GM19328 (cell line): ENCODE results near the gene RPAP2.
"Not testable (repeated sequence)": the region's sequence is repeated elsewhere in the genome, so short reads cannot be mapped to it uniquely, and the experiment has no call there.

Experiments used
- ATAC-seq: cut with Tn5 transposase; IDR thresholded peaks from one replicate; pipeline ENCODE4 v1.9.1; 2021; ENCODE audit warnings: mild to moderate bottlenecking, moderate library complexity; ENCODE audit not compliant: unreplicated experiment

RPAP2 gene

DNA sequence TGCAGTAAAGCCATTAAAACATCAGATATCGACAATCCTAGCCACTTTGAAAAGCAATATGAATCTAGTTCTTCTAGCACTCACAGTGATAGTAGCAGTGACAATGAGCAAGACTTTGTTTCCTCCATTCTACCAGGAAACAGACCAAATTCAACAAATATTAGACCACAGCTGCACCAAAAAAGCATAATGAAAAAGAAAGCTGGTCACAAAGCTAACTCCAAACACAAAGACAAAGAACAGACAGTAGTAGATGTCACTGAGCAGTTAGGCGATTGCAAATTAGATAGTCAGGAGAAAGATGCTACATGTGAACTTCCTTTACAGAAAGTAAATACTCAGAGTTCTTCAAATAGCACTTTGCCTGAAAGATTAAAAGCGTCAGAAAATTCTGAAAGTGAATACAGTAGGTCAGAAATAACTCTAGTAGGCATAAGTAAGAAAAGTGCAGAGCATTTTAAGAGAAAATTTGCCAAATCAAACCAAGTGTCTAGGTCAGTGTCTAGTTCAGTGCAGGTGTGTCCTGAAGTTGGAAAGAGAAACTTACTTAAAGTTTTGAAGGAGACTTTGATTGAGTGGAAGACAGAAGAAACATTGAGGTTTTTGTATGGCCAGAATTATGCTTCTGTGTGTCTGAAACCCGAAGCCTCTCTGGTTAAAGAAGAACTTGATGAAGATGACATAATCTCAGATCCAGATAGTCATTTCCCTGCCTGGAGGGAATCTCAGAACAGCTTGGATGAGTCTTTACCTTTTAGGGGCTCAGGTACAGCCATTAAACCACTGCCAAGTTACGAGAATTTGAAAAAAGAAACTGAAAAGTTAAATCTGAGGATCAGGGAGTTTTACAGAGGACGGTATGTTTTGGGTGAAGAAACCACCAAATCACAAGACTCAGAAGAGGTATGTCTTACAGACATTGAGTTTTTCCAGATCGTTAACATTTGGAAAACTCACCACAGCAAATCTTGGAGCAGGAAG lies 24.9 kb downstream of the RPAP2 start:
- ATAC-seq = no peak

- no peak for ATAC-seq
Measured at GRCh38 chr1:92324784-92325183, 25.9 kb downstream of the RPAP2 start.

GRCh38 chr1:92326681-92327080 lies 27.8 kb downstream of the RPAP2 start:
- no peak for ATAC-seq

- no peak for ATAC-seq
Measured at GRCh38 chr1:92327794-92328193, 28.9 kb downstream of the RPAP2 start.

DNA sequence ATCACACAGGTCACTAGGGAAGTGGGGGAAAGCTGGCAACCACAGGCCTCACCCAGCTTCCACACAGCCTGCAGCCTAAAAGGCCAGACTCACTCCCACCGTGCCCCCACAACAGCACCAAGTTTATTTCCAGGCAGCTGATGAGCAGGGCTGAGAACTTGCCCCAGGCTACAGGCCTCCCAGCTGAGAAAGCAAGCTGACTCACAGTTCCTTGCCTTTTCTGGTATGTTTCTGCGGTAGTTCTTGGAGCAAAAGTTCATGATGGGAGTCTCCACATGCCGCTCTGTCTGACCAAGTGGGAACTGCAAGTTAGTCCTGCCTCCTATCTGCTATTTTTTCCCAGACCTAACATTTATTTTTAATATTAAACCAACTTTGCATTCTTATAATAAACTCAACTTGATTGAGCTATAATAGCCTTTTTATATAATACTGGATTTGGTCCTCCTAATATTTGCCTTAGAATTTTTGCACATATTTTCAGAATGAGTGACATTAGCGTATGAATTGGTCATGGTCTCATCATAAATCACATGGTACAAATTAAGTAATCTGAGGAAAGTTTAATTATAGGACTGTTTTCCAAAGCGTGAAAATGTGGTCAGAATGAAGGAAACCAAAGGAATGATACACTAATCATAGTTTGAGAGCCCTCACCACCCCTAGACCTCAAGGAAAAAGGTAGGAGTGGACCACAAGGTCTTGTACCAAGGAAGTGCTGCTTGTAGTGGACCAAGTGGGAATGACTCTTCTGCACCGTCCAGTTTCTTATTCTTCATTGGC lies 30.7 kb downstream of the RPAP2 start:
- ATAC-seq = no peak

DNA sequence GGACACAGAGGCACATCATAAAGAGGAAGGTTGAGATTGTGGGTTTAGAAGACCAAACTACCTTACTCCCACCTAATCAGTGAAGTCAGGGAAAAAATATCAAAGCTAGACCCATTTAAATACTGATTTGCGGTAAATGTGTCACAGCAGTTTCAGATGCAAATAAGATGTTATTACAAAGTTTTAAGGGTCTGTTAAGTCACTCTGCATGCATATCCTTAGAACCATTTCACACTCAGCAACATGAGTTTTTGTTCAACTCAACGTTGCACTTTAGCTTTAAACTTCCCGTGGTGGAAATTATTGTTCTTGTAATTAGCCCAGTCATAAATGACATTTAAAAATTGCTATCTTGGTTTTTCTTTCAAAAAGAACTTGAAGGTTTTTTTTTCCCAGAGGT lies 34.8 kb downstream of the RPAP2 start:
- ATAC-seq = no peak

DNA sequence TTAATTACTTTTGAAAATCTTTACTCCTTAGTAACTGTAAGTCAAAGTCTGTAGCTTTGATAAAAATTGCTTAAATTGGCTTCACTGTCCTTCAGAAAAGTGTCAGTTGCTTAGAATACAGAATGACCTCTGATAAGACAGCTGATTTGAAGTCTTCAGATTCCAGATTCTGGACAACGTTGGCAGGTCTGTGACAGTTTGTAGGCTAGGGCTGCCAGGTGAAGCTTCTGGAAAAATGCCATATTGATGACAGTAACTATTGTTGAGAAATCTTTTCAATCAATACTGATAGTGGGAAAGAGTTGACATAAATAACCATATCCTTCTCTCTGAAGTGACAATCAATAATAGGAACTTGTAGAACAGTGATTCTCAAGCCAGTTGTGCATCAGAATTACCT lies 41.3 kb downstream of the RPAP2 start:
- ATAC-seq = no peak

GRCh38 chr1:92342401-92342800 lies 43.5 kb downstream of the RPAP2 start:
- no peak for ATAC-seq

- ATAC-seq = no peak
Measured at GRCh38 chr1:92343061-92343460, 44.2 kb downstream of the RPAP2 start.

- ATAC-seq = no peak
Measured at GRCh38 chr1:92346866-92347640, 48.2 kb downstream of the RPAP2 start.

GRCh38 chr1:92352856-92353255 lies 54.0 kb downstream of the RPAP2 start:
- ATAC-seq = no peak

DNA sequence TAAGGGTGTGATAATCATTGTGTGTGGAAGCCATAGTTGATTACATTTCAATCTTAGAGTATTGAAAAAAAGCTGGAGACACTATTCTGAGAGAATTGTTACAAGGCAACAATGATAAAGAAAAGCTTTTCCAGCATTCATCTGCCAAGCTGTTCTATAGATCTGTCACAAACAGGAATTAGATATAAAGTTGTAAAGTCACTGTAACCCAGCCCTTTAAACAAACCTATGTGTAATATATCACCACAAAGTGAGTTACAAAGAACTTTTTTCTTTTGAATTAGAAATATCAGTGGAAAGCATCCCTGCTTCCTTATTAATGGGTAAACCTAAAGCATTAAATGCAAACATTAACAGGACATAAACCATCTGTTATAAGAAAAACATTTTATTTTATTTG lies 55.4 kb downstream of the RPAP2 start:
- ATAC-seq = no peak

DNA sequence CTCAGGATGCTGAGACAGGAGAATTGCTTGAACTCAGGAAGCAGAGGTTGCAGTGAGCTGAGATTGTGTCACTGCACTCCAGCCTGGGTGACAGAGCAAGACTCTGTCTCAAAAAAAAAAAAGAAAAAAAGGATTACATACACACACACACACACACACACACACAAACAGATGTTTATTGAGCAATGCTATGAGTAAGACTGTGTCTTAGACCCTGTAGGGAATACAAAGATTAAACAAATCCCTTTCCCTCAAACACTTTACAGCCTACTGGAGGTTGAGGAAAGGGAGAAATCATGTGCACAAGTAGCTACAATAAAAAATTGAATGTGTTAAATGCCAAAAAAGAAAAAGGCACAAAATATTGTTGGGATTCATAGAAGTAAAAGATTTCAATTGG lies 58.1 kb downstream of the RPAP2 start:
- ATAC-seq = no peak

DNA sequence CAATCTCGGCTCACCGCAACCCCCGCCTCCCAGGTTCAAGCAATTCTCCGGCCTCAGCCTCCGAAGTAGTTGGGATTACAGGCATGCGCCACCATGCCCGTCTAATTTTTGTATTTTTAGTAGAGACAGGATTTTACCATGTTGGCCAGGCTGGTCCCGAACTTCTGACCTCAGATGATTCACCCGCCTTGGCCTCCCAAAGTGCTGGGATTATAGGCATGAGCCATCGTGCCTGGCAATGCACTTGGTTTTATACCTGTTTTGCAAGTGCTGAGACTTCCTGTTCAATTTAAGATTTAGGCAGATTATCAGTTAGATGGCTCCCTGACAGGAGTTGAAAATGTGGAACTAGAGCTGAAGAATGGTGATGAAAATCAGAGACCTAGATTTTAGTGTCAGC lies 60.5 kb downstream of the RPAP2 start:
- not testable (repeated sequence) for ATAC-seq

DNA sequence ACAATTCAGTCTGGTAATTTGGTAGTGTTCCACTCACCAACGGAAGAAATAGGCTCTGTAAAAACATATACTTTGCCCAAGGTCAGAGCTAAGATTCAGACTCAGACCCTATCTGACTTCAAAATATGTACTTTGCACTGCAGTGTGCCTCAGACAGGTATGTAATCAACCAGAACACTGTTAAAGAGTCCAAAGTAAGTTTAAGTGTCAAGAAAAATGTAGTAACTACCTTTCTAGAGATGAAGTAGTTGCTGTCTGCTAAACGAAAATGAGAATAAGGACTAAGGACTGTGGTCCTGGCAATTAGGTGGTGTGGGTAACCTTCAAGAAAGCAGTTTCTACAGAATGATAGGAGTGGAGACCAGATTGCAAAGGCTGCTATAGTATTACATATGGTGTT lies 61.1 kb downstream of the RPAP2 start:
- ATAC-seq = no peak

DNA sequence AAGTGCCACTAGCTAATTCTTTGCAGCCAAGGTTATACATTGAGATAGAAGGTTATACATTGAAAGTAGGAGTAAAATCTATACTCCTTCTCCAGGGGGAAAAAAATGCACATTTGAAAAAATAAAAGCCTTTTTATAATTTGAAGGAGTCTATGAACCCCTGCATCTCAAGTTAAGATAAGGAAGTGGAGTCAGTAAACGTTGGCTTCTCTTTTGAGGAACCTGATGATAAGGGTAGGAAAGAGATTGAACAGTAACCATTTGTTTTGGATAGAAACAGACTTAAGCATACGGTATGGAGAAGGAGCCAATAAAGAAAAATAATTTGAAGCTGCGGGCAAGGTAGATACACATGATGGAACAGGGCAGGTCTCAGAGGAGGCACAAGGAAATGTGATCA lies 64.1 kb downstream of the RPAP2 start:
- ATAC-seq = no peak

- no peak for ATAC-seq
Measured at GRCh38 chr1:92363401-92363800, 64.5 kb downstream of the RPAP2 start.

DNA sequence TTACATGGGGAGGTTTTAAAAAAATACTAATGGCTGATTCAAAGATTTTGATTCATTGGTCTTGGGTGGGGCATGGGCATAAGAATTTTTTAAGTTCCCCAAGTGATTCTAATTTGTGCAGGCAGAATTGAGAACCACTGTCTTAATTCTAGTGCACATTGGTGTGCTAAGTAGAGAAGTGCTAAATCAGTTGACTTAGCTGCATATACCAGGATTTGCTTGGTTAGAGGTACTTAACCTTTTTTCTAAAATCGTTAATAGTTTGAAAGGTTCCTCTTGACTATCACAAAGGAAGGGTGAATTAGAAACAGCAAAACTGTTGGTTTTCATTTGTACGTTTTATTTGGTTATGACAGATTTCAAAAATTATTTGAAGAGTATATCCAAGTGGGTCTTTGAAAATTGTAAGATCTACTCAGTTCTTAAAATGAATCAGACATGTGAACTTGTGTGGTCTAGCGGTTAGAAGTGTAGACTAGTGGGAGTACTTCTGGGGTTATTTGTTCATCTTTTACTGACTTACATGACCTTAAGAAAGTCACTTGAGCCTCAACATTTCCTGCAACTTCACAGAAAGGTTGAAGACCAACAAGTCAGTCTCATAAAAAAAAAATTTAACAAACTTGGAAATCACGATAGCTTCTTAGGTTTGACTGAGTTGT lies 66.7 kb downstream of the RPAP2 start:
- no peak for ATAC-seq

DNA sequence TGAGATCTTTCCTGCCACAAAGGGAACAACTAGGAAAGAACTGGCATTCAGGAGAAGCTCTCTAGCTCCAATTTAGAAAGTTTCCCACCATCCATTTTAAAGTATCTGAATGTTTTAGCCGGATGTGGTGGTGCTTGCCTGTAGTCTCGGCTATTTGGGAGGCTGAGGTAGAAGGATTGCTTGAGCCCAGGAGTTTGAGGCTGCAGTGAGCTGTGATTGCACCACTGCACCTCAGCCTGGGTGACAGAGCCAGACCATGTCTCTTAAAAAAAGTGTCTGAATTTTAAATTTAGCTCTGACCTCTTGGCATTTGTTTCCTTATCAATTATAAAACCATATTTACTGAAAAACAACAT lies 67.2 kb downstream of the RPAP2 start:
- no peak for ATAC-seq

DNA sequence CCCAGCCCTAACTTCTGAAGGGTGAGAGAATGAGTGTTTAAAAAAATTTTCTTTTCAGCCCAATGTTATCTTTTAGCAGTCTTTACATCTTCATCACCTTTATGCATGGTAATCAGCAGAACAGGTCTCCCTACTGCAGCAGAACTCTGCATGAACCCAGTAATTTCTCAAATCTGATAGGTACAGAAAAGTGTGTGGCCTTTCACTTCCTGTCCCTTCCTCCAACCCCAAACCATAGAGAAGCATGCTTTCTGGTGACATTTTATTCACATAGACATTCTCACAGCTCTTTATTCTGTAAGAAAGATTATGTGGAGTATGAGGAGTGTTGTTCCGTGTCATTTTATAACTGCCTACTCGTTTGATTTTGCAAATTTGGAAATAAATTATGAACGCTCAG lies 68.6 kb downstream of the RPAP2 start:
- no peak for ATAC-seq

DNA sequence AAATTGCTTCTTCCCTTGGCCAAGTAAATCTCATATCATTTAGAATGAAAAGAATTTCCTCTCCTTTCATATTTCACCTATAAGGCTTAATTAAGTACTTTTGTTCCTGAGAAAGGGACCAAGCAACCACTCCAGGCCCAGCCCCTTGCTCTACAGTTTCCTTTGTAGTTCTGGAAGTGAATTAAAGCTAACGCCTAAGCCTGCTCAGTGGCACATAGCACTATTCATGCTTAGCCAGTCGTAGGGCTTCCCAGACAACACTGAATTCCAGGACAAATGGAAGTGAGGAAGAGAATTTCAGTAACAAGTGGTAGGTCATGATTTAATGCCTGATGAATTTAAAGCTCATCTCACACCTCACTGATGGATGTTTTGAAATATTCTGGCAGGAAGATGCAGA lies 73.3 kb downstream of the RPAP2 start:
- no peak for ATAC-seq
